Gastroesophageal sphincter (tissue), 4 donors: ENCODE measurements around the gene STRIT1. TPM values are rescaled to one million over a fixed set of nuclear protein-coding genes. Genes with fewer than 3 reads are reported as not detected.

ENCODE experiments used
- ATAC-seq: fragments of 150-250 bp; one replicate; pipeline ENCODE4 v1.9.1; 2016; ENCODE audit warnings: mild to moderate bottlenecking, moderate library complexity
- H3K27ac ChIP-seq, 4 donors: fragments of 200-600 bp; sonication (generic) in 3 of 4; 1 replicate in 3 of 4; 2 replicates in 1 of 4; pipeline ENCODE4 v1.5.1; 2016 to 2019
- H3K27me3 ChIP-seq: fragments of 200-600 bp; sonication (generic); one replicate; pipeline ENCODE4 v1.5.1; 2019
- H3K36me3 ChIP-seq, 2 donors: fragments of 200-600 bp; sonication (generic); one replicate each; pipeline ENCODE4 v1.5.1; 2019; ENCODE audit warnings: control low read depth in 1 of 2
- H3K4me1 ChIP-seq, 3 donors: fragments of 200-600 bp; sonication (generic); 1 replicate in 2 of 3; 2 replicates in 1 of 3; pipeline ENCODE4 v1.5.1; 2016 to 2019; ENCODE audit warnings: control low read depth in 2 of 3
- H3K4me3 ChIP-seq, 2 donors: fragments of 200-600 bp; sonication (generic); one replicate each; pipeline ENCODE4 v1.5.1; 2019; ENCODE audit warnings: mild to moderate bottlenecking in 1 of 2, moderate library complexity in 1 of 2
- H3K9me3 ChIP-seq, 3 donors: fragments of 200-600 bp; sonication (generic); one replicate each; pipeline ENCODE4 v1.5.1; 2017 to 2019; ENCODE audit warnings: control low read depth in 2 of 3
- EP300 ChIP-seq: sonication (generic); formaldehyde crosslinking; IDR thresholded peaks from one replicate; pipeline ENCODE4 v1.6.1; 2017; ENCODE audit warnings: antibody characterized with exemption, mild to moderate bottlenecking
- POLR2A ChIP-seq, 2 donors: fragments of 450-650 bp; IDR thresholded peaks; one replicate each; pipeline ENCODE4 v1.6.1; 2017; ENCODE audit warnings: antibody characterized with exemption in 2 of 2, mild to moderate bottlenecking in 2 of 2, moderate library complexity in 1 of 2
- POLR2AphosphoS5 ChIP-seq: sonication (generic); formaldehyde crosslinking; IDR thresholded peaks from one replicate; pipeline ENCODE4 v1.6.1; 2017; ENCODE audit warnings: antibody characterized with exemption
- WGBS, 2 donors: methylation state at CpG; one replicate each; pipeline ENCODE4 v1.1.5; 2018; ENCODE audit warnings: low coverage in 1 of 2; 5-methylcytosine and 5-hydroxymethylcytosine counted together
- total RNA-seq, 4 donors: library from RNA; depleted of rRNA; stranded (reverse); fragments of >200 nt; gene quantifications; one replicate each; pipeline ENCODE4 v1.1.0, GENCODE V29; 2016
- TF ChIP-seq, protein P1 (sequence below), 4 experiments: fragments of 200-600 bp in 2 of 4; fragments of 450-650 bp in 2 of 4; sonication (generic) in 1 of 4; IDR thresholded peaks; one replicate each; pipeline ENCODE4 v1.5.1; 2017 to 2019; ENCODE audit warnings: antibody characterized with exemption in 4 of 4, mild to moderate bottlenecking in 2 of 4, moderate library complexity in 2 of 4

The STRIT1 gene
- total RNA-seq, 4 donors from 2014 or later, result not detected

DNA sequence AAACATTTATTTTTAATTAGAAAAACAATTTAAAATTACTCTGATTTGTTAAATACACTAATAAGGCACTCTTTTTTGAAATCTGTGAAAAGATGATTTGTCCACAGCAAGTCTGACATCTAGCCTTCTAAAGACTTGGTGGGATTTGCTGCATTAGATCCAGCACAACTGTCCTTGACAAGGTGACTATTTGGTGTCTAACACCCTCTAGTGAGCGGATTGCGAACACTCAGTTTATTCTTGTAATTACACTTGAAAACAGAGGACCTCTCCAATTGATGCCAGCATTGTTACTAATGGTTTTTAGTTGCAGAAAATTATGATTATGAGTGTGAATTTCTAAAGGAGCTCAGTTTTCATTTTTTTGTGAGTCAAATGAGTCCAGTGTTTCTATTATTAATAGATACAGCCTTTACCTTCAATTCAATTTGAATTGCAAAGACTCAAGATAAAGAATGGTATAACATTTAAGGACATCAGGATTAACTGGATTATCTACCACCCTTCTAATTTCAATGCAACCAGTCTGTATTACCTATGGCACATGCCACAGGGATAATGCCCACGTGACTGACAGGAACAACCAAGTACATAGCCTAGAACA is 29.7 kb upstream of the STRIT1 start:
- peak; percentile 67 for ATAC-seq
- Histone ChIP-seq H3K27ac (no peak overlapping the region), H3K4me3 (no peak overlapping the region), H3K27me3 (no peaks in the 10 kb centered on the region), H3K9me3 (no peaks in the 10 kb centered on the region), H3K36me3 (no peaks in the 10 kb centered on the region), H3K4me1 (no peaks in the 10 kb centered on the region)
- TF ChIP-seq, protein P1, sequence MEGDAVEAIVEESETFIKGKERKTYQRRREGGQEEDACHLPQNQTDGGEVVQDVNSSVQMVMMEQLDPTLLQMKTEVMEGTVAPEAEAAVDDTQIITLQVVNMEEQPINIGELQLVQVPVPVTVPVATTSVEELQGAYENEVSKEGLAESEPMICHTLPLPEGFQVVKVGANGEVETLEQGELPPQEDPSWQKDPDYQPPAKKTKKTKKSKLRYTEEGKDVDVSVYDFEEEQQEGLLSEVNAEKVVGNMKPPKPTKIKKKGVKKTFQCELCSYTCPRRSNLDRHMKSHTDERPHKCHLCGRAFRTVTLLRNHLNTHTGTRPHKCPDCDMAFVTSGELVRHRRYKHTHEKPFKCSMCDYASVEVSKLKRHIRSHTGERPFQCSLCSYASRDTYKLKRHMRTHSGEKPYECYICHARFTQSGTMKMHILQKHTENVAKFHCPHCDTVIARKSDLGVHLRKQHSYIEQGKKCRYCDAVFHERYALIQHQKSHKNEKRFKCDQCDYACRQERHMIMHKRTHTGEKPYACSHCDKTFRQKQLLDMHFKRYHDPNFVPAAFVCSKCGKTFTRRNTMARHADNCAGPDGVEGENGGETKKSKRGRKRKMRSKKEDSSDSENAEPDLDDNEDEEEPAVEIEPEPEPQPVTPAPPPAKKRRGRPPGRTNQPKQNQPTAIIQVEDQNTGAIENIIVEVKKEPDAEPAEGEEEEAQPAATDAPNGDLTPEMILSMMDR (IDR thresholded peaks at IDR 0.05), result peak; percentile 64 to 76 (median 72)
- no peak for TF ChIP-seq EP300
- WGBS, 2 donors, result 10 to 16% methylated on average over 3 of the region's 3 CpGs

DNA sequence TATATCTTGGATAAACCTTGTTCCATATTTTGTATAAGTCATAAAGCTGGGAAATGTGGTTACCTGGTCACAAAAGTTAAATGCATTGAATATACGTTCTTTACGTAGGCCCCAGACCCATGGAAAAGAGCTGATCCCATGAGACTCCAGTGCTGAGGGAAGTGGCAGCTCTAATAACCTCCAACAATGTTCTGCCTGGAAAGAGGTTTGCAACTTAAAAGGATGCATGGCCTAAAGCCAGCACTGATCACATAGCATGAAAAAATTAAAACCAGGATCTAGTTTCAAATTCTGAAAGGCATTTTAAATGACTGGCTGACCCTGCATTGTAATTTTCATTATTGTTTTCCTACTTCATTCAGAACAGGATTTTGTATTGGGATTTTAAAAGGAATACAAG is 27.9 kb upstream of the STRIT1 start:
- ATAC-seq, result no peak
- H3K27me3 ChIP-seq, result no peaks in the 10 kb centered on the region
- H3K36me3 ChIP-seq, result no peaks in the 10 kb centered on the region
- no peak overlapping the region for H3K4me3 ChIP-seq
- no peak overlapping the region for H3K27ac ChIP-seq
- 68 to 77% methylated on average over 2 of the region's 2 CpGs for WGBS, 2 donors
- no peaks in the 10 kb centered on the region for H3K9me3 ChIP-seq
- H3K4me1 ChIP-seq, result no peaks in the 10 kb centered on the region
- TF ChIP-seq EP300, result no peak
- no peak for TF ChIP-seq POLR2AphosphoS5
- TF ChIP-seq, protein P1 (IDR thresholded peaks at IDR 0.05), result no peak
- no peak for TF ChIP-seq POLR2A (IDR thresholded peaks at IDR 0.05)

- Histone ChIP-seq H3K27ac (no peak overlapping the region), H3K27me3 (no peaks in the 10 kb centered on the region), H3K9me3 (no peaks in the 10 kb centered on the region), H3K36me3 (no peaks in the 10 kb centered on the region), H3K4me3 (no peak overlapping the region), H3K4me1 (no peaks in the 10 kb centered on the region)
- TF ChIP-seq, protein P1 (IDR thresholded peaks at IDR 0.05), result no peak
- no peak for TF ChIP-seq POLR2AphosphoS5
- TF ChIP-seq POLR2A (IDR thresholded peaks at IDR 0.05), result no peak
- no peak for TF ChIP-seq EP300
- no peak for ATAC-seq
Observed at GRCh38 chr3:155320934-155321333, 27.5 kb upstream of the STRIT1 start.

GRCh38 chr3:155318740-155319139 is 25.3 kb upstream of the STRIT1 start:
- TF ChIP-seq, protein P1 (IDR thresholded peaks at IDR 0.05), result no peak
- TF ChIP-seq EP300, result no peak
- no peak for TF ChIP-seq POLR2AphosphoS5
- no peak for TF ChIP-seq POLR2A (IDR thresholded peaks at IDR 0.05)
- no peaks in the 10 kb centered on the region for H3K27me3 ChIP-seq
- no peak for ATAC-seq
- no peak overlapping the region for H3K4me3 ChIP-seq
- 90 to 92% methylated on average over 2 of the region's 2 CpGs for WGBS, 2 donors
- H3K9me3 ChIP-seq, result no peaks in the 10 kb centered on the region
- no peaks in the 10 kb centered on the region for H3K36me3 ChIP-seq
- H3K4me1 ChIP-seq, result no peaks in the 10 kb centered on the region
- H3K27ac ChIP-seq, result no peak overlapping the region

GRCh38 chr3:155317211-155317610 is 23.7 kb upstream of the STRIT1 start:
- ATAC-seq, result no peak
- WGBS, 2 donors, result 25 to 38% methylated on average over 1 of the region's 1 CpG
- TF ChIP-seq, protein P1 (IDR thresholded peaks at IDR 0.05), result no peak
- TF ChIP-seq POLR2A (IDR thresholded peaks at IDR 0.05), result no peak
- no peak for TF ChIP-seq EP300
- TF ChIP-seq POLR2AphosphoS5, result no peak
- Histone ChIP-seq H3K27me3 (no peaks in the 10 kb centered on the region), H3K4me1 (peaks cover 0 to 9% (median 0%) of the 10 kb centered on the region in 3 donors), H3K4me3 (no peak overlapping the region), H3K36me3 (no peaks in the 10 kb centered on the region), H3K9me3 (no peaks in the 10 kb centered on the region), H3K27ac (no peak overlapping the region)
